SK-N-SH treated with all-trans-retinoic acid at 6 μM for 48 hours (cell line): ENCODE measurements around the gene NPC1L1.

Source experiments
- ATAC-seq: fragments of 200-7000 bp; cut with Tn5 transposase; 3 replicates; pipeline ENCODE4 v1.9.1; 2020; ENCODE audit warnings: mild to moderate bottlenecking, moderate library complexity
- ARNTL ChIP-seq: fragments of 450-650 bp; formaldehyde crosslinking; IDR thresholded peaks from 2 replicates; pipeline ENCODE4 v1.5.0; 2020; ENCODE audit warnings: low read depth, mild to moderate bottlenecking, moderate library complexity, borderline replicate concordance
- CREB5 ChIP-seq: fragments of 250-450 bp; sonication (Bioruptor Pico); IDR thresholded peaks from 2 replicates; pipeline ENCODE4 v1.5.1; 2020; ENCODE audit warnings: low read depth, mild to moderate bottlenecking, moderate library complexity
- CSDC2 ChIP-seq: fragments of 250-450 bp; sonication (Bioruptor Pico); IDR thresholded peaks from 2 replicates; pipeline ENCODE4 v1.5.0; 2020; ENCODE audit warnings: mild to moderate bottlenecking, moderate library complexity
- CSRNP3 ChIP-seq: fragments of 250-450 bp; sonication (Bioruptor Pico); IDR thresholded peaks from 2 replicates; pipeline ENCODE4 v1.5.1; 2021; ENCODE audit warnings: mild to moderate bottlenecking, moderate library complexity
- GLIS3 ChIP-seq: fragments of 250-450 bp; sonication (Bioruptor Pico); IDR thresholded peaks from 2 replicates; pipeline ENCODE4 v1.5.0; 2020; ENCODE audit warnings: mild to moderate bottlenecking, moderate library complexity
- PATZ1 ChIP-seq: fragments of 250-450 bp; sonication (Bioruptor Pico); IDR thresholded peaks from 2 replicates; pipeline ENCODE4 v1.8.0; 2020; ENCODE audit warnings: mild to moderate bottlenecking, moderate library complexity, borderline replicate concordance
- POU6F1 ChIP-seq: fragments of 250-450 bp; sonication (Bioruptor Pico); IDR thresholded peaks from 2 replicates; pipeline ENCODE4 v1.8.0; 2021; ENCODE audit warnings: low read depth, mild to moderate bottlenecking, moderate library complexity, borderline replicate concordance
- PPARA ChIP-seq: fragments of 250-450 bp; sonication (Bioruptor Pico); IDR thresholded peaks from 2 replicates; pipeline ENCODE4 v1.5.0; 2020; ENCODE audit warnings: mild to moderate bottlenecking, borderline replicate concordance
- RARB ChIP-seq: fragments of 250-450 bp; sonication (Bioruptor Pico); IDR thresholded peaks from 2 replicates; pipeline ENCODE4 v1.8.0; 2021; ENCODE audit warnings: mild to moderate bottlenecking, moderate library complexity
- SNAI2 ChIP-seq: fragments of 250-450 bp; sonication (Bioruptor Pico); IDR thresholded peaks from 2 replicates; pipeline ENCODE4 v1.5.0; 2020; ENCODE audit warnings: mild to moderate bottlenecking, moderate library complexity
- TSHZ2 ChIP-seq: fragments of 250-450 bp; sonication (Bioruptor Pico); IDR thresholded peaks from 2 replicates; pipeline ENCODE4 v1.5.0; 2020; ENCODE audit warnings: mild to moderate bottlenecking, moderate library complexity
- ZC3H10 ChIP-seq: fragments of 250-450 bp; sonication (Bioruptor Pico); IDR thresholded peaks from 2 replicates; pipeline ENCODE4 v1.5.1; 2021; ENCODE audit warnings: mild to moderate bottlenecking, moderate library complexity
- ZFP3 ChIP-seq: fragments of 250-450 bp; sonication (Bioruptor Pico); IDR thresholded peaks from 2 replicates; pipeline ENCODE4 v1.5.0; 2020; ENCODE audit warnings: mild to moderate bottlenecking, moderate library complexity
- ZFP30 ChIP-seq: fragments of 450-650 bp; formaldehyde crosslinking; IDR thresholded peaks from 2 replicates; pipeline ENCODE4 v1.5.0; 2022; ENCODE audit warnings: mild to moderate bottlenecking, moderate library complexity
- ZNF565 ChIP-seq: fragments of 450-650 bp; formaldehyde crosslinking; conservative IDR thresholded peaks from 2 replicates; pipeline ENCODE4 v1.5.0; 2020; ENCODE audit warnings: low read depth, mild to moderate bottlenecking, moderate library complexity
- ZNF70 ChIP-seq: fragments of 450-650 bp; formaldehyde crosslinking; IDR thresholded peaks from 2 replicates; pipeline ENCODE4 v1.5.0; 2020; ENCODE audit warnings: mild to moderate bottlenecking, moderate library complexity

NPC1L1 gene

GRCh38 chr7:44482502-44483485 lies 58.3 kb downstream of the NPC1L1 start:
- no peak for TF ChIP-seq ZC3H10 (CRISPR knock-in tag)
- peak; percentile 98 for TF ChIP-seq ZFP30 (CRISPR knock-in tag)
- no peak for ATAC-seq

- ATAC-seq: no peak
- TF ChIP-seq PPARA (no peak), SNAI2 (CRISPR knock-in tag) (no peak), POU6F1 (CRISPR knock-in tag) (no peak), ZFP3 (CRISPR knock-in tag) (no peak), GLIS3 (CRISPR knock-in tag) (no peak), CSRNP3 (CRISPR knock-in tag) (no peak)
These were observed 63.2 kb downstream of the NPC1L1 start for GRCh38 chr7:44477938-44478337.

GRCh38 chr7:44477063-44477830 lies 63.9 kb downstream of the NPC1L1 start:
- ATAC-seq: peak; percentile 97
- TF ChIP-seq ZC3H10 (CRISPR knock-in tag) (no peak), CSDC2 (CRISPR knock-in tag) (no peak), PATZ1 (no peak), ZNF70 (no peak), CREB5 (CRISPR knock-in tag) (no peak), ZNF565 (CRISPR knock-in tag) (no peak), ARNTL (CRISPR knock-in tag) (no peak), RARB (no peak)

- TF ChIP-seq ZC3H10 (CRISPR knock-in tag) (no peak), TSHZ2 (no peak)
- ATAC-seq: no peak
These were observed 64.8 kb downstream of the NPC1L1 start for GRCh38 chr7:44476313-44476712.
